Adrenal gland (tissue), 19 donors: ENCODE measurements around the gene SPACA5B. TPM values are rescaled to one million over a fixed set of nuclear protein-coding genes. Genes with fewer than 3 reads are reported as not detected.
A peak's percentile ranks its signal among the peaks of the same experiment; 100 is the strongest.
"Not testable (repeated sequence)": the region's sequence is repeated elsewhere in the genome, so short reads cannot be mapped to it uniquely, and the experiment has no call there.

ENCODE experiments used
- DNase-seq, 7 donors: peaks; one replicate each; pipeline ENCODE4 v3.0.0-alpha.2; 2019 to 2020
- H3K27ac ChIP-seq, 5 donors: fragments of 200-600 bp; sonication (generic) in 4 of 5; 1 replicate in 3 of 5; 2 replicates in 2 of 5; pipeline versions ENCODE4 v1.5.1 to v1.8.0; 2016 to 2020; ENCODE audit warnings: mild to moderate bottlenecking in 1 of 5
- H3K27me3 ChIP-seq: fragments of 200-600 bp; 2 replicates; pipeline ENCODE4 v1.8.0; 2021
- H3K36me3 ChIP-seq, 2 donors: fragments of 200-600 bp; replicated peaks in 1 of 2; 1 replicate in 1 of 2; 2 replicates in 1 of 2; pipeline versions ENCODE4 v1.5.1 to v1.8.0; 2018 to 2022
- H3K4me1 ChIP-seq, 2 donors: fragments of 200-600 bp; replicated peaks in 1 of 2; 1 replicate in 1 of 2; 2 replicates in 1 of 2; pipeline versions ENCODE4 v1.5.1 to v1.8.0; 2018 to 2021
- H3K4me3 ChIP-seq, 4 donors: fragments of 200-600 bp; sonication (generic) in 3 of 4; one replicate each; pipeline ENCODE4 v1.5.1; 2016 to 2018
- H3K9me3 ChIP-seq, 3 donors: fragments of 200-600 bp; sonication (generic) in 1 of 3; replicated peaks in 1 of 3; 1 replicate in 2 of 3; 2 replicates in 1 of 3; pipeline versions ENCODE4 v1.5.1 to v1.8.0; 2016 to 2021
- POLR2A ChIP-seq, 2 donors: fragments of 450-650 bp; IDR thresholded peaks; one replicate each; pipeline ENCODE4 v1.6.1; 2017; ENCODE audit warnings: antibody characterized with exemption in 2 of 2, mild to moderate bottlenecking in 2 of 2, moderate library complexity in 1 of 2
- WGBS, 4 donors: extraction: QIAGEN DNeasy Blood & Tissue Kit in 2 of 4; methylation state at CpG; one replicate each; pipeline versions ENCODE4 v1.1.5 to v1.1.7; 2013 to 2017; 5-methylcytosine and 5-hydroxymethylcytosine counted together
- intact Hi-C, 2 donors: fragments of 100-400 bp; cut with DNase I; formaldehyde crosslinking; loops; one replicate each; pipeline versions ENCODE4 v1.14.1 to v1.15.0; 2022 to 2023
- long read RNA-seq, 10 donors: library from polyadenylated mRNA in 3 of 10; unstranded in 2 of 10; stranded (forward) in 1 of 10; transcript quantifications; one replicate each; pipeline ENCODE4 v2.0.0 and lab custom pipeline, GENCODE V29; 2021 to 2026
- polyA plus RNA-seq, 3 donors: library from polyadenylated mRNA; stranded (reverse); fragments of 200-250 nt in 2 of 3; fragments of 350-450 nt in 1 of 3; fragmentation: Illumina TruSeq in 1 of 3; extraction: RNeasy Lipid Tissue Mini Kit (QIAGEN cat#74804) in 1 of 3; gene quantifications; one replicate each; pipeline ENCODE4 v1.2.3, GENCODE V29; 2013 to 2014
- total RNA-seq, 9 donors: library from RNA; depleted of rRNA in 4 of 9; stranded (reverse); fragments of >200 nt in 4 of 9; fragments of 120-200 nt in 1 of 9; fragmentation: NEBNext Ultra II Directional in 1 of 9; extraction: Animal tissue kit (Norgen Biotek cat#: 25700) in 1 of 9; gene quantifications; one replicate each; pipeline versions ENCODE4 v1.1.0 to v1.2.4, GENCODE V29; 2013 to 2023
- TF ChIP-seq, protein P1 (sequence below), 6 experiments: fragments of 450-650 bp in 4 of 6; fragments of 200-600 bp in 2 of 6; sonication (generic) in 1 of 6; IDR thresholded peaks; 1 replicate in 5 of 6; 2 replicates in 1 of 6; pipeline versions ENCODE4 v1.5.1 to v1.8.0; 2016 to 2021; ENCODE audit warnings: antibody characterized with exemption in 6 of 6, mild to moderate bottlenecking in 2 of 6, moderate library complexity in 1 of 6
- donor health status: healthy with polysubstance abuse.
- donor health status: Bipolar disorder and iron deficiency.
- donor health status: DM: yes; HTN: yes; CAD: no.
- donor health status: DM: no; HTN: no; CAD: no.
- donor health status: DM: no; HTN: no; CAD: no.
- donor health status: DM: yes; HTN: yes; CAD: no.

SPACA5B gene
- total RNA-seq = not detected
- polyA plus RNA-seq = not detected
- long read RNA-seq, donor 1 = 0 reads
- long read RNA-seq, donor 2 = 0 reads
- long read RNA-seq, donor 3 = 0 reads
- long read RNA-seq, donor 4 = 0 reads
- long read RNA-seq, donor 5 = 0 reads
- long read RNA-seq, donor 6 = 0 reads
- long read RNA-seq, donor 7 = 0 reads
- long read RNA-seq, donor 8 = 0 reads
- long read RNA-seq, donor 9 = 0 reads
- long read RNA-seq, donor 10 = 0 reads

DNA sequence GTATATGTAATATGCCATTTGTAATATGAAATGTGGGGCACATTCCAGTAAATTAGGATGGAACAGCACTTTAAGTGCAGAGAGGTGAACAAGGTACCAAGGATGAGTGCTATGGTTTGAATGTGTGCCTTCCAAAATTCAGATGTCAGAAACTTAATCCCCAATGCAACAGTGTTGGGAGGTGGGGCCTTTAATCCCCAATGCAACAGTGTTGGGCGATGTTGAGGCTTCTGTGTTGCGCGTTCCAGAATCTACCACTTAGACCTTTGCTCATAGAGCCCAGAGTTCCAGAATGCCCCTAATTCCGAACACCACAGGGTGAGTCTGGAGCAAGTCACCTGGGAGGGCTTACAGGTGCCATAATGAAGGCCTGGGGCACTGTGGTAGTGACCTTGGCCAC is at the start of gene SPACA5B:
Gene SPACA5B, plus strand, starts transcription at position 301 of the 400 bp plus-strand sequence. Its CDS starts 62 bp downstream, at position 363.
- H3K4me3 ChIP-seq, H3K4me1 ChIP-seq, H3K27ac ChIP-seq, H3K36me3 ChIP-seq, H3K27me3 ChIP-seq, intact Hi-C loops, DNase-seq, H3K9me3 ChIP-seq: not testable (repeated sequence)
- no CpG with 5 or more reads among the region's 4 CpGs for WGBS, 4 donors

DNA sequence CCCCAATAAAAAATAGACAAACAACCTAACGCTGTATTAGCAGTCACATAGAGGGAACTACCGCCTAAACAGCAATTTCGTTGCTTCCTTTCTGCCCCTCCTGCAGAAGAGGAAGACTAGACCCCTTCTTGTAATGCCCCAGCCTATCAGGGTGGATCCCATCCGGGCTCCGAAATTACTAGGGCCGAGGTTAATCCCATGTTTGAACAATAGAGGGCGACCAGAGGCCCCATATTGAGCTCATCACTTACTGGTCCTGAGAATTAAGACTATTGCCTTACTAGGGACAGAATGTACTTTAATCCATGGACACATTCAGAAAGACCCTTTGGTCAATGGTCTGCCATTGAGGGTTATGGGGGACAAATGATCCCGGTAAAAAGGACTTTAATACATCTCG is 47.2 kb upstream of the SPACA5B start:
- Histone ChIP-seq H3K4me3 (no peak overlapping the region), H3K27me3 (no peaks in the 10 kb centered on the region), H3K9me3 (no peaks in the 10 kb centered on the region), H3K36me3 (no peaks in the 10 kb centered on the region), H3K4me1 (no peaks in the 10 kb centered on the region), H3K27ac (no peak overlapping the region)
- WGBS, 4 donors = 0 to 23% (median 11%) methylated on average over 5 to 9 of the region's 9 CpGs
- DNase-seq = peak; percentile 25 to 72 (median 40)
- intact Hi-C loops = loop anchor here in 1 of 2 donors (10.0 kb wide), 1 partner anchor 412 kb away; no protein-coding TSS in a partner anchor
- TF ChIP-seq, protein P1, sequence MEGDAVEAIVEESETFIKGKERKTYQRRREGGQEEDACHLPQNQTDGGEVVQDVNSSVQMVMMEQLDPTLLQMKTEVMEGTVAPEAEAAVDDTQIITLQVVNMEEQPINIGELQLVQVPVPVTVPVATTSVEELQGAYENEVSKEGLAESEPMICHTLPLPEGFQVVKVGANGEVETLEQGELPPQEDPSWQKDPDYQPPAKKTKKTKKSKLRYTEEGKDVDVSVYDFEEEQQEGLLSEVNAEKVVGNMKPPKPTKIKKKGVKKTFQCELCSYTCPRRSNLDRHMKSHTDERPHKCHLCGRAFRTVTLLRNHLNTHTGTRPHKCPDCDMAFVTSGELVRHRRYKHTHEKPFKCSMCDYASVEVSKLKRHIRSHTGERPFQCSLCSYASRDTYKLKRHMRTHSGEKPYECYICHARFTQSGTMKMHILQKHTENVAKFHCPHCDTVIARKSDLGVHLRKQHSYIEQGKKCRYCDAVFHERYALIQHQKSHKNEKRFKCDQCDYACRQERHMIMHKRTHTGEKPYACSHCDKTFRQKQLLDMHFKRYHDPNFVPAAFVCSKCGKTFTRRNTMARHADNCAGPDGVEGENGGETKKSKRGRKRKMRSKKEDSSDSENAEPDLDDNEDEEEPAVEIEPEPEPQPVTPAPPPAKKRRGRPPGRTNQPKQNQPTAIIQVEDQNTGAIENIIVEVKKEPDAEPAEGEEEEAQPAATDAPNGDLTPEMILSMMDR (IDR thresholded peaks at IDR 0.05) = peak; percentile 40 to 63 (median 58)
- TF ChIP-seq POLR2A (IDR thresholded peaks at IDR 0.05) = no peak

DNA sequence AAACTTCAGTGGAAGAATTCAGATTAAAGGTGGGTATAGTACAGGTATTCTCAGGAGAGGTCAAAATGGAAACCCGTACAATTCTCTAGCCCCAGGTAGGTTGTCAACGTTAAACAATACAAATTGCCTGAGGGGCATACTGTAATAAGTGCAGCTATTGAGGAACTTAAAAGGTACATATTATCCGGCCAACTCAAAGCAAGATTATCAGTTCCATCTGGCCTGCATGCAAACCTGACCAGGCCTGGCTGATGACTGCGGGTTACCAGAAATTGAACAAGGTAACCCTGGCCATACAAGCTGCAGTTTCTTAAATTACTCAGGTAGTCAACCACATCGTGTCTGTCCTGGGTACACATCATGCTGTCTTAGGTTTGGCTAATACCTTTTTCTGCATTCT is 46.7 kb upstream of the SPACA5B start:
- Histone ChIP-seq H3K4me1 (no peaks in the 10 kb centered on the region), H3K27me3 (no peaks in the 10 kb centered on the region), H3K36me3 (no peaks in the 10 kb centered on the region), H3K4me3 (no peak overlapping the region), H3K27ac (no peak overlapping the region), H3K9me3 (no peaks in the 10 kb centered on the region)
- TF ChIP-seq POLR2A (IDR thresholded peaks at IDR 0.05) = no peak
- TF ChIP-seq, protein P1 (IDR thresholded peaks at IDR 0.05) = no peak
- 84 to 91% (median 89%) methylated on average over 4 to 5 of the region's 5 CpGs for WGBS, 4 donors
- no peak for DNase-seq
- intact Hi-C loops = loop anchor here in 1 of 2 donors (10.0 kb wide), 1 partner anchor 411 kb away; no protein-coding TSS in a partner anchor

DNA sequence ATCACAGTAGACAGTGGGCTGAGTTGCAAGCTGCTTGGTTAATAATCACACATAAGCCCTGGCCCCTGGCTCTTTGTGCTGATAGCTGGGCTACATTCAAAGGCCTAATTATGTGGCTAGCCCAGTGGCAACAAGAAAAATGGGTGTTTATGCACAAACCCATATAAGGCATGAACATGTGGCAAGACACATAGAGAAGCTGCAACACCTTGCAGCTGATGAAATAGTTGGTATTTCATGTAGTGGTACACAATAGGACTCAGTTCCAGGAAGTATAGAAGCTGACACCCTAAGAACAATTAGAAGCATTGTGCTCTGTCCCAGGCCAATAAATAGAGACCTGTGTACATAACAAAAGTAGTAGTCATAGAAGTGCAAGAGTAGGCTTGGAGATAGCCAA is 44.3 kb upstream of the SPACA5B start:
- Histone ChIP-seq H3K4me3 (no peak overlapping the region), H3K27me3 (peaks cover 5% of the 10 kb centered on the region), H3K27ac (no peak overlapping the region), H3K36me3 (no peaks in the 10 kb centered on the region), H3K4me1 (no peaks in the 10 kb centered on the region), H3K9me3 (no peaks in the 10 kb centered on the region)
- intact Hi-C loops = loop anchor here in 1 of 2 donors (10.0 kb wide), 1 partner anchor 409 kb away; no protein-coding TSS in a partner anchor
- no peak for TF ChIP-seq POLR2A (IDR thresholded peaks at IDR 0.05)
- TF ChIP-seq, protein P1 (IDR thresholded peaks at IDR 0.05) = no peak
- DNase-seq = no peak

DNA sequence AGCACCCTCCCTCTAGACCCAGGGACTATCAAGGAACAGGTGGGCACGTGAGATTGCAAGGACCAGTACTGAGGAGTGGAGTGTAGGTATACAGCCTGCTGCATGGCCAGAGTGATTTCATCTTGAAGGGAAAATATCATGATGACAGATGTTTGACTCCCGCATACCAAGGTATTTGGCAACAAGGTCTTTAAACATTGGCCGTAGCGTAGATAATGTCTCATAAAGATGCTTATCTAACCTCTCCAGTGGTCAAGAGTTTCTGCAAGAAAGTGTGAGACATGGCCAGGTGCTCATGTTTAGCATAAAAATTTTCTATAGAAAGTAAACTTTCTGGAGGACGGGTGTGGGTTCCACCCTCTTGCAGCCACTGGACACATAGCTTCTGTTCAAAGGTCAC is 40.3 kb upstream of the SPACA5B start:
- H3K9me3 ChIP-seq = no peaks in the 10 kb centered on the region
- peaks cover 13% of the 10 kb centered on the region for H3K27me3 ChIP-seq
- no peaks in the 10 kb centered on the region for H3K4me1 ChIP-seq
- H3K36me3 ChIP-seq = no peaks in the 10 kb centered on the region
- intact Hi-C loops = no loop called here
- no peak overlapping the region for H3K4me3 ChIP-seq
- TF ChIP-seq, protein P1 (IDR thresholded peaks at IDR 0.05) = no peak
- TF ChIP-seq POLR2A (IDR thresholded peaks at IDR 0.05) = no peak
- DNase-seq = no peak
- 73 to 82% (median 79%) methylated on average over 5 of the region's 5 CpGs for WGBS, 4 donors
- H3K27ac ChIP-seq = no peak overlapping the region

DNA sequence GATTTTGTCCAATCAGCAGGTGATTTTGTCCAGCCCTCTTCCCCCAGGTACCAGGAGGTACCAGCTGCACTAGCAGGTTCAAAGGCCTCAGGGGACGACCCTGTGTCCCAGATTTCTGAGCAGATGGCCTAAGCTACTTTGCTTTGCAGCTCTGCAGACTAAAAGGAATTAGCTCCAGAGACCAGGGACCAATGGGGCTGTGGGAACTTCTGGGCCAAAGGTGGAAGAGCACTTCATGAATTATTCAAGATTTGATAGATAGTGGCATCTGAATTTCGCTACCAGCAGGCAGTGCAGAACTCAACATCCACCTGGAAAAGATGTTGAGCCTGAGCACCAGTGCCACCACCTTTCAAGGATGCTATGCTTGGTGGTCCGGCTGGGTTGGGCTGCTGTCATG is 37.9 kb upstream of the SPACA5B start:
- intact Hi-C loops, H3K27ac ChIP-seq, H3K36me3 ChIP-seq, H3K4me1 ChIP-seq, H3K9me3 ChIP-seq, H3K4me3 ChIP-seq, DNase-seq: not testable (repeated sequence)
- WGBS, 4 donors = 50 to 78% (median 59%) methylated on average over 2 to 3 of the region's 3 CpGs; no CpG with 5 or more reads in 1 of the 4 donors
- peaks cover 21% of the 10 kb centered on the region for H3K27me3 ChIP-seq
